K562 (cell line): ENCODE data around the gene BTNL8. TPM values are rescaled to one million over a fixed set of nuclear protein-coding genes. Genes with fewer than 3 reads are reported as not detected.

Experiments used
- BRD4 ChIP-seq: fragments of 200-600 bp; sonication (generic); IDR thresholded peaks from 2 replicates; pipeline ENCODE4 v1.6.1; 2017; ENCODE audit warnings: inconsistent platforms
- CBX5 ChIP-seq: IDR thresholded peaks from 2 replicates; pipeline ENCODE4 v1.6.1; 2014; ENCODE audit warnings: low read depth, borderline replicate concordance
- CXXC5 ChIP-seq: fragments of 250-450 bp; sonication (Bioruptor Pico); IDR thresholded peaks from 2 replicates; pipeline ENCODE4 v1.8.0; 2022; ENCODE audit warnings: inconsistent platforms, mild to moderate bottlenecking, moderate library complexity
- E2F6 ChIP-seq, 2 experiments: IDR thresholded peaks; 2 replicates each; pipeline ENCODE4 v1.6.1; 2011; ENCODE audit warnings: borderline replicate concordance in 1 of 2, control low read depth in 1 of 2, low read depth in 1 of 2, low read length in 1 of 2, mild to moderate bottlenecking in 1 of 2, mixed read lengths in 1 of 2, moderate library complexity in 1 of 2; ENCODE audit not compliant: insufficient read depth in 1 of 2, insufficient read length in 1 of 2, poor library complexity in 1 of 2, severe bottlenecking in 1 of 2; ENCODE audit errors: extremely low read depth in 1 of 2
- E4F1 ChIP-seq: fragments of 250-450 bp; sonication (Bioruptor Pico); IDR thresholded peaks from 2 replicates; pipeline ENCODE4 v1.5.0; 2021; ENCODE audit warnings: mild to moderate bottlenecking, borderline replicate concordance
- EGR1 ChIP-seq: fragments of 450-650 bp; conservative IDR thresholded peaks from 2 replicates; pipeline ENCODE4 v1.6.1; 2017; ENCODE audit warnings: mild to moderate bottlenecking
- FOS ChIP-seq: IDR thresholded peaks from 3 replicates; pipeline ENCODE4 v1.6.1; 2011; ENCODE audit not compliant: insufficient read length; ENCODE audit errors: extremely low read depth
- FOXA1 ChIP-seq: fragments of 450-650 bp; IDR thresholded peaks from 2 replicates; pipeline ENCODE4 v1.6.1; 2016; ENCODE audit warnings: mild to moderate bottlenecking, borderline replicate concordance
- FOXK2 ChIP-seq, 2 experiments: fragments of 450-650 bp; IDR thresholded peaks in 1 of 2; conservative IDR thresholded peaks in 1 of 2; 2 replicates each; pipeline ENCODE4 v1.6.1; 2016; ENCODE audit warnings: low read depth in 2 of 2, mild to moderate bottlenecking in 1 of 2
- GTF2E2 ChIP-seq: fragments of 200-800 bp; sonication (Bioruptor generic); IDR thresholded peaks from 2 replicates; pipeline ENCODE4 v1.6.1; 2016; ENCODE audit warnings: missing genetic modification characterization, missing compliant biosample characterization
- HMBOX1 ChIP-seq: sonication (generic); IDR thresholded peaks from 2 replicates; pipeline ENCODE4 v1.6.1; 2016
- JUND ChIP-seq, 2 experiments: IDR thresholded peaks; 2 replicates in 1 of 2; 3 replicates in 1 of 2; pipeline ENCODE4 v1.6.1; 2011; ENCODE audit warnings: borderline replicate concordance in 2 of 2, low read depth in 2 of 2, low read length in 2 of 2, improper control_type of control experiment in 1 of 2, missing biosample characterization in 1 of 2, missing genetic modification characterization in 1 of 2, missing genetic modification reagents in 1 of 2
- MAFG ChIP-seq: fragments of 450-650 bp; conservative IDR thresholded peaks from 2 replicates; pipeline ENCODE4 v1.6.1; 2016; ENCODE audit warnings: missing genetic modification characterization, missing compliant biosample characterization
- MTF1 ChIP-seq: fragments of 250-450 bp; sonication (Bioruptor Pico); IDR thresholded peaks from 2 replicates; pipeline ENCODE4 v1.9.0; 2021; ENCODE audit warnings: moderate library complexity, mild to moderate bottlenecking, inconsistent platforms, borderline replicate concordance
- NCOA4 ChIP-seq: fragments of 450-650 bp; IDR thresholded peaks from 2 replicates; pipeline ENCODE4 v1.6.1; 2018; ENCODE audit warnings: mild to moderate bottlenecking; ENCODE audit not compliant: partially characterized antibody
- POLR2A ChIP-seq: fragments of 450-650 bp; conservative IDR thresholded peaks from 2 replicates; pipeline ENCODE4 v1.6.1; 2016
- PTTG1 ChIP-seq: fragments of 450-650 bp; IDR thresholded peaks from 2 replicates; pipeline ENCODE4 v1.6.1; 2016; ENCODE audit warnings: low read depth, mild to moderate bottlenecking, missing genetic modification characterization, missing compliant biosample characterization
- SIN3A ChIP-seq, 2 experiments: fragments of 150-350 bp in 1 of 2; IDR thresholded peaks; 2 replicates each; pipeline ENCODE4 v1.6.1; 2011 to 2016; ENCODE audit warnings: borderline replicate concordance in 2 of 2, low read depth in 2 of 2, low read length in 2 of 2, mild to moderate bottlenecking in 2 of 2, moderate library complexity in 2 of 2; ENCODE audit not compliant: control insufficient read depth in 1 of 2
- TARDBP ChIP-seq: fragments of 450-650 bp; IDR thresholded peaks from 2 replicates; pipeline ENCODE4 v1.6.1; 2016
- TBL1XR1 ChIP-seq, 2 experiments: IDR thresholded peaks; 2 replicates each; pipeline ENCODE4 v1.6.1; 2012; ENCODE audit warnings: improper control_type of control experiment in 2 of 2, low read length in 2 of 2, mild to moderate bottlenecking in 1 of 2
- TEAD1 ChIP-seq, 2 experiments: fragments of 450-650 bp in 1 of 2; sonication (generic) in 1 of 2; formaldehyde crosslinking; IDR thresholded peaks; 2 replicates each; pipeline versions ENCODE4 v1.4.0 to v1.8.0; 2020 to 2022; ENCODE audit warnings: mild to moderate bottlenecking in 2 of 2, missing genetic modification reagents in 1 of 2
- XRCC3 ChIP-seq: fragments of 450-650 bp; IDR thresholded peaks from 2 replicates; pipeline ENCODE4 v1.6.1; 2017; ENCODE audit warnings: mild to moderate bottlenecking, moderate library complexity
- ZFPM2 ChIP-seq: fragments of 250-450 bp; sonication (Bioruptor Pico); IDR thresholded peaks from 2 replicates; pipeline ENCODE4 v1.5.1; 2022; ENCODE audit warnings: mild to moderate bottlenecking
- ZNF583 ChIP-seq: fragments of 250-450 bp; sonication (Bioruptor Pico); IDR thresholded peaks from 2 replicates; pipeline ENCODE4 v1.4.0; 2020
- polyA plus RNA-seq, 8 experiments: library from polyadenylated mRNA; depleted of rRNA in 4 of 8; stranded (reverse) in 5 of 8; unstranded in 3 of 8; fragments of >200 nt; fragmentation: Nextera tagmentation in 2 of 8; fragmentation: Illumina TruSeq in 1 of 8; extraction: Ambion mirVana in 2 of 8; extraction: Trizol in 1 of 8; gene quantifications; 2 replicates each; pipeline versions ENCODE4 v1.2.1 to v1.2.3, GENCODE V29; 2011 to 2014; ENCODE audit warnings: inconsistent platforms in 1 of 8, missing spikeins in 1 of 8
- total RNA-seq, 7 experiments: library from RNA; depleted of rRNA in 6 of 7; stranded (reverse); fragments of >200 nt in 6 of 7; fragmentation: Illumina TruSeq in 2 of 7; extraction: Trizol in 2 of 7; gene quantifications; 2 replicates each; pipeline versions ENCODE4 v1.2.1 to v1.2.3, GENCODE V29; 2011 to 2021; ENCODE audit warnings: low replicate concordance in 1 of 7

Gene BTNL8
- total and polyA plus RNA-seq, 9 of the 15 experiments (the other 6 are each of a cell fraction or from before 2014, with no cell fraction given), result 0.04 to 0.18 (median 0.07) TPM; not detected in 6

GRCh38 chr5:180873615-180874520 lies 25.1 kb upstream of the BTNL8 start (continued):
- no peak for TF ChIP-seq GTF2E2 (tag)
- no peak for TF ChIP-seq ZFPM2
- peak; percentile 95 for TF ChIP-seq JUND (IDR thresholded peaks at IDR 0.05; ENCODE audit: borderline replicate concordance, low read depth, low read length)
- TF ChIP-seq JUND (tag; IDR thresholded peaks at IDR 0.05; ENCODE audit: borderline replicate concordance, low read depth, low read length), result peak; percentile 94
- TF ChIP-seq FOXK2 (conservative IDR thresholded peaks at IDR 0.05 in 1 of 2, IDR thresholded peaks at IDR 0.05 in 1 of 2; ENCODE audit: low read depth in 2 of 2), result peak; percentile 47 to 60; a peak in 3 of 4 replicates
- TF ChIP-seq FOS, result no peak
- TF ChIP-seq ZNF583, result peak; percentile 72
- no peak for TF ChIP-seq SIN3A (IDR thresholded peaks at IDR 0.05; ENCODE audit: borderline replicate concordance in 2 of 2, control insufficient read depth in 1 of 2, low read depth in 2 of 2, low read length in 2 of 2)
- peak; percentile 22 to 75; a peak in 1 of 4 replicates for TF ChIP-seq TEAD1 (CRISPR knock-in tag; IDR thresholded peaks at IDR 0.05)
- TF ChIP-seq E2F6 (IDR thresholded peaks at IDR 0.05; ENCODE audit: borderline replicate concordance in 1 of 2, extremely low read depth in 1 of 2, insufficient read depth in 1 of 2, insufficient read length in 1 of 2, low read depth in 1 of 2, low read length in 1 of 2, poor library complexity in 1 of 2, severe bottlenecking in 1 of 2), result peak; percentile 71 to 87
- TF ChIP-seq TARDBP, result no peak
- TF ChIP-seq MAFG (tag), result peak; percentile 94
- peak; percentile 95 for TF ChIP-seq HMBOX1
- peak in 1 of 2 experiments; percentile 69; a peak in 2 of 4 replicates for TF ChIP-seq TBL1XR1 (IDR thresholded peaks at IDR 0.05; ENCODE audit: low read length in 2 of 2)
- TF ChIP-seq POLR2A, result peak; percentile 55; the same call in 1 of the 2 replicates
- TF ChIP-seq XRCC3, result no peak
- TF ChIP-seq MTF1, result no peak
- peak; percentile 83 for TF ChIP-seq CXXC5 (CRISPR knock-in tag)
- TF ChIP-seq NCOA4, result no peak
- no peak for TF ChIP-seq FOXA1
- TF ChIP-seq EGR1, result no peak
- TF ChIP-seq PTTG1 (tag), result no peak
- no peak for TF ChIP-seq BRD4
- TF ChIP-seq CBX5, result peak; percentile 80; the same call in 1 of the 2 replicates
- TF ChIP-seq E4F1 (CRISPR knock-in tag), result no peak
